PC-9 (cell line): ENCODE measurements around the gene GADD45G. TPM values are rescaled to one million over a fixed set of nuclear protein-coding genes. Genes with fewer than 3 reads are reported as not detected.

ENCODE experiments used
- BruUV-seq: library from RNA; stranded (reverse); fragments of 400-500 nt; replicated peaks from 2 replicates; lab custom pipeline; 2021; lab: Mats Ljungman, UMichigan
- CTCF ChIA-PET: fragments of 300-600 bp; sonication (Branson Sonifier 250); formaldehyde crosslinking; loops from one replicate; lab custom pipeline; 2022; ENCODE audit warnings: antibody characterized with exemption; lab: Charles Lee
- POLR2A ChIA-PET: fragments of 300-600 bp; sonication (Branson Sonifier 250); formaldehyde crosslinking; loops from one replicate; lab custom pipeline; 2022; ENCODE audit warnings: antibody characterized with exemption; ENCODE audit not compliant: unreplicated experiment; lab: Charles Lee
- DNase-seq, 2 experiments: peaks; one replicate each; pipeline versions ENCODE4 v3.0.0 to v3.0.0-alpha.2; 2015 to 2022; ENCODE audit warnings: mixed read lengths in 1 of 2
- H2AFZ ChIP-seq: fragments of 200-600 bp; sonication (generic); 2 replicates; pipeline ENCODE4 v1.8.1; 2017; ENCODE audit warnings: antibody characterized with exemption
- H3F3A ChIP-seq: fragments of 200-600 bp; sonication (generic); 2 replicates; pipeline ENCODE4 v1.8.1; 2017; ENCODE audit warnings: antibody characterized with exemption, mild to moderate bottlenecking, low read depth; ENCODE audit not compliant: insufficient read depth
- H3K27ac ChIP-seq: fragments of 200-600 bp; sonication (generic); 2 replicates; pipeline ENCODE4 v1.6.1; 2016; ENCODE audit warnings: mixed run types
- H3K27me3 ChIP-seq: fragments of 200-600 bp; sonication (generic); 2 replicates; pipeline ENCODE4 v1.6.1; 2016; ENCODE audit warnings: low read depth, mixed run types; ENCODE audit not compliant: insufficient read depth
- H3K36me3 ChIP-seq: fragments of 200-600 bp; sonication (generic); 2 replicates; pipeline ENCODE4 v1.6.1; 2016; ENCODE audit warnings: low read depth, mixed run types
- H3K4me1 ChIP-seq: fragments of 200-600 bp; sonication (generic); replicated peaks from 2 replicates; pipeline ENCODE4 v1.6.1; 2016; ENCODE audit warnings: mixed run types; ENCODE audit not compliant: insufficient read depth
- H3K4me2 ChIP-seq: fragments of 200-600 bp; sonication (generic); 2 replicates; pipeline ENCODE4 v1.6.1; 2017; ENCODE audit warnings: mixed run types
- H3K4me3 ChIP-seq: fragments of 200-600 bp; sonication (generic); 2 replicates; pipeline ENCODE4 v1.6.1; 2016; ENCODE audit warnings: mixed run types
- H3K79me2 ChIP-seq: fragments of 200-600 bp; sonication (generic); 2 replicates; pipeline ENCODE4 v1.6.1; 2017; ENCODE audit warnings: low read depth, mixed run types
- H3K9me2 ChIP-seq: fragments of 200-600 bp; sonication (generic); 2 replicates; pipeline ENCODE4 v1.8.1; 2017; ENCODE audit warnings: mild to moderate bottlenecking; ENCODE audit not compliant: insufficient read depth
- H3K9me3 ChIP-seq: fragments of 200-600 bp; sonication (generic); 2 replicates; pipeline ENCODE4 v1.8.1; 2016; ENCODE audit warnings: low read depth; ENCODE audit not compliant: insufficient read depth
- H4K20me1 ChIP-seq: fragments of 200-600 bp; sonication (generic); 2 replicates; pipeline ENCODE4 v1.8.1; 2017; ENCODE audit not compliant: insufficient read depth
- EZH2 ChIP-seq: fragments of 200-600 bp; sonication (generic); IDR thresholded peaks from 2 replicates; pipeline ENCODE4 v1.8.0; 2017; ENCODE audit warnings: antibody characterized with exemption, low read depth
- intact Hi-C: fragments of 100-400 bp; cut with micrococcal nuclease; formaldehyde crosslinking; loops from one replicate; pipeline ENCODE4 v1.10.0; 2022; ENCODE audit not compliant: unreplicated experiment
- total RNA-seq: library from RNA; stranded (reverse); gene quantifications from 2 replicates; pipeline ENCODE4 v1.2.3, GENCODE V29; 2021
- TF ChIP-seq, protein P1 (sequence below): fragments of 200-600 bp; sonication (generic); conservative IDR thresholded peaks from 2 replicates; pipeline ENCODE4 v1.6.1; 2017; ENCODE audit warnings: mixed run types, antibody characterized with exemption, mild to moderate bottlenecking, moderate library complexity

GADD45G gene
- total RNA-seq, 1 experiment from 2014 or later = 2.4 TPM

GRCh38 chr9:89606624-89607311 is 2.0 kb downstream of the GADD45G start:
- intact Hi-C loops = loop anchor here (10.0 kb wide), 1 partner anchor 388 kb away; no protein-coding TSS in a partner anchor
- H3K4me3 ChIP-seq = no peak overlapping the region
- BruUV-seq = no TSS peak
- POLR2A ChIA-PET = no interaction called here
- H3K27me3 ChIP-seq = peaks cover 61% of the 10 kb centered on the region
- no peaks in the 10 kb centered on the region for H3K4me1 ChIP-seq
- no peak for DNase-seq
- H3F3A ChIP-seq = no peaks in the 10 kb centered on the region
- CTCF ChIA-PET = no interaction called here
- H3K36me3 ChIP-seq = no peaks in the 10 kb centered on the region
- H3K27ac ChIP-seq = no peak overlapping the region
- no peaks in the 10 kb centered on the region for H3K79me2 ChIP-seq
- no peaks in the 10 kb centered on the region for H4K20me1 ChIP-seq
- no peak overlapping the region for H2AFZ ChIP-seq
- no peak overlapping the region for H3K4me2 ChIP-seq
- TF ChIP-seq, protein P1, sequence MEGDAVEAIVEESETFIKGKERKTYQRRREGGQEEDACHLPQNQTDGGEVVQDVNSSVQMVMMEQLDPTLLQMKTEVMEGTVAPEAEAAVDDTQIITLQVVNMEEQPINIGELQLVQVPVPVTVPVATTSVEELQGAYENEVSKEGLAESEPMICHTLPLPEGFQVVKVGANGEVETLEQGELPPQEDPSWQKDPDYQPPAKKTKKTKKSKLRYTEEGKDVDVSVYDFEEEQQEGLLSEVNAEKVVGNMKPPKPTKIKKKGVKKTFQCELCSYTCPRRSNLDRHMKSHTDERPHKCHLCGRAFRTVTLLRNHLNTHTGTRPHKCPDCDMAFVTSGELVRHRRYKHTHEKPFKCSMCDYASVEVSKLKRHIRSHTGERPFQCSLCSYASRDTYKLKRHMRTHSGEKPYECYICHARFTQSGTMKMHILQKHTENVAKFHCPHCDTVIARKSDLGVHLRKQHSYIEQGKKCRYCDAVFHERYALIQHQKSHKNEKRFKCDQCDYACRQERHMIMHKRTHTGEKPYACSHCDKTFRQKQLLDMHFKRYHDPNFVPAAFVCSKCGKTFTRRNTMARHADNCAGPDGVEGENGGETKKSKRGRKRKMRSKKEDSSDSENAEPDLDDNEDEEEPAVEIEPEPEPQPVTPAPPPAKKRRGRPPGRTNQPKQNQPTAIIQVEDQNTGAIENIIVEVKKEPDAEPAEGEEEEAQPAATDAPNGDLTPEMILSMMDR = no peak
- TF ChIP-seq EZH2 = no peak
- H3K9me2 ChIP-seq = no peaks in the 10 kb centered on the region
- no peaks in the 10 kb centered on the region for H3K9me3 ChIP-seq

DNA sequence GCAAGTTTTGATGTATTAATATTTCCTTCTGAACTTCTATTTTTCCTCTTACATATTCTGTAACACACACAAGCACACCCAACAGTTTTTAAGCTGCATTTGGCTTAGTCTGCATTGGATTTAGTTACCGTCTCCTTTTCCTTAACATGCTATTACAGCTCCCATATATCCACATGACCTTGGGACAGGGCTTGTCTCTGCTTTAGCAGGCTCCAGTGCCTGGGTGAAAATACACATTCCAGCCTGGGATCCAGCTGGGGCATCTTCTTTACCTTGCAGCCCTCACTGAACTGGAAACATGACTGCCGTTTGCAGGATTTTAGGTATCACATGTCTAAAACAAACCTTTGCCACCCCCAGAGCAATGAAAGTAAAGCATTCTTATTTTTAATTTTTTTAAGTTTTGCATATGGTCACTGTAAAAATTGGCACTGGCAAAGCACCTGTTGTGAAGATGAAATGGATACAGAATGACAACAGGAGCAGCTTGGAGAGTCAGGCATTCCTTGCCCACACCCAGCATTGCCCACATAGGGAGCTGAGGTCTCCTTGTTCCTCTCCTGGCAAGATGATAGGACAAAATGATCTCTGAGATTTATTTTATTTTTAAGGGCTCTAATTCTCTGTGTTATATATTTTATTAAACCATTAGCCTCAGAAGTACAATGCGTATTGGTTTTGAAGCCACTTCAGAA is 4.0 kb downstream of the GADD45G start:
- Histone ChIP-seq H3F3A (no peaks in the 10 kb centered on the region), H3K9me3 (no peaks in the 10 kb centered on the region), H3K4me3 (no peak overlapping the region), H3K9me2 (no peaks in the 10 kb centered on the region), H3K4me1 (no peaks in the 10 kb centered on the region), H3K27ac (no peak overlapping the region), H4K20me1 (no peaks in the 10 kb centered on the region), H2AFZ (no peak overlapping the region), H3K27me3 (peaks cover 69% of the 10 kb centered on the region), H3K36me3 (no peaks in the 10 kb centered on the region), H3K79me2 (no peaks in the 10 kb centered on the region), H3K4me2 (no peak overlapping the region)
- intact Hi-C loops = loop anchor here (10.0 kb wide), 1 partner anchor 386 kb away; no protein-coding TSS in a partner anchor
- POLR2A ChIA-PET = no interaction called here
- no TSS peak for BruUV-seq
- no peak for DNase-seq
- CTCF ChIA-PET = no interaction called here
- TF ChIP-seq EZH2 = no peak
- TF ChIP-seq, protein P1 = no peak

- intact Hi-C loops = loop anchor here (10.0 kb wide), 1 partner anchor 385 kb away; no protein-coding TSS in a partner anchor
- no peaks in the 10 kb centered on the region for H4K20me1 ChIP-seq
- no peak overlapping the region for H3K27ac ChIP-seq
- H3K4me3 ChIP-seq = no peak overlapping the region
- no peaks in the 10 kb centered on the region for H3K79me2 ChIP-seq
- H3K9me2 ChIP-seq = no peaks in the 10 kb centered on the region
- H3K4me2 ChIP-seq = no peak overlapping the region
- no peak for DNase-seq
- ChIA-PET CTCF (no interaction called here), POLR2A (no interaction called here)
- no TSS peak for BruUV-seq
- TF ChIP-seq, protein P1 = no peak
- H3K36me3 ChIP-seq = no peaks in the 10 kb centered on the region
- no peak overlapping the region for H2AFZ ChIP-seq
- no peaks in the 10 kb centered on the region for H3K4me1 ChIP-seq
- no peaks in the 10 kb centered on the region for H3K9me3 ChIP-seq
- H3K27me3 ChIP-seq = peaks cover 76% of the 10 kb centered on the region
- no peaks in the 10 kb centered on the region for H3F3A ChIP-seq
Observed at GRCh38 chr9:89609426-89610006, 4.7 kb downstream of the GADD45G start.
